Measurements from ENCODE around the gene RNF17.

- no peak for TF ChIP-seq EP300 (IDR thresholded peaks at IDR 0.05)
- no peak for TF ChIP-seq CTCF (IDR thresholded peaks at IDR 0.05)
- no peak for TF ChIP-seq POLR2A (IDR thresholded peaks at IDR 0.05)
Observed at GRCh38 chr13:24719139-24719538, 44.8 kb upstream of the RNF17 start.
